GM18507 (cell line): Measurements from ENCODE around the gene CAMKMT.

Source experiments
- DNase-seq: peaks from one replicate; pipeline ENCODE4 v3.0.0; 2011; ENCODE audit warnings: low read depth; ENCODE audit not compliant: insufficient read length; ENCODE audit errors: extremely low spot score
- FAIRE-seq: peaks from 2 replicates; lab custom pipeline; 2011; peaks lifted over from hg19 to GRCh38; lab: Jason Lieb, UNC

CAMKMT gene

DNA sequence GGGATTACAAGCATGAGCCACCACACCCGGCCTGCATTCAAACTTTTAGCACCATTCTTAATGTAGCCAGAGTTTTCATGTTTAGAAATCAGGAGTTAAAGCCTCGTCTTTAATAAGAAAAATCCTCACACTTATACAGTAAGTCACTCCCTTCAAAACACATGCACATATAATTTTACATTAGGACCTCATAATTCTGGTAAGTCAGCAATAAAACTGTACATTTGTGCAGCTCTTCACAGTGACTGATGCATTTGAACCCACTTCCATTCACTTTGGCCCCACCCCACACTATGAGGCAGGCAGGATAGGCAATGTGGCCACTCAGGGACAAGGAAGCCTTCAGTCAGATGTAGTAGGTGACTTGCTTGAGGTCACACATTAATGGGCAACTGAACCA is 438.0 kb downstream of the CAMKMT start:
- no peak for DNase-seq

DNA sequence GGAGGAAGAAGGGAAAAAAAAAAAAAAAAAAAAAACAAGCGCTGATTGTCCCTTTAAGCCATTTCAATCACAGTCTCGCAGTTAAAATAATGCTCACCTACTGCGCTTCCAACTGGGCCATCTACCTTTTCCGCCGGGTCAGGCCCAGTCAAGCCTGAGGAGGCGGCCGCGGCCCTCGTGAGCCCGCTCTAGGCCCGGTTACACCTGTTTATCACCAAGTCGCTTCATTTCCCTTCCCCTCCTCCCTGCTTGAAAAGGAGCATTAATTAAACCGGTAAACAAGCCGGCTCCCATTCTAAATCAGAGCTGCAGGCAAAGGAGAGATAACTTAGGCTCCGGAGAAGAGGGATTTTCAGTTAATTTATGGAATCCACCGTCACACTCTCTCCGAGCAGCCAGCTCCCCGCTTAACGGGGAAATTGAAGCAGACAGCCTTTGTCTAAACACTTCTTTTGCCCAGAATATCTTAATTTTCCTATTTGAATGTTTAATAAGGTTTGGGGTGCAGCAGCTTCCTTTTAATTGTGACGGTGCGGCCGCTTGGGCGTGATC is 439.6 kb downstream of the CAMKMT start:
- DNase-seq, result no peak
- FAIRE-seq, result peak; percentile 21

More for the DNA sequence above, 438.0 kb downstream of the CAMKMT start:
- FAIRE-seq, result no peak

DNA sequence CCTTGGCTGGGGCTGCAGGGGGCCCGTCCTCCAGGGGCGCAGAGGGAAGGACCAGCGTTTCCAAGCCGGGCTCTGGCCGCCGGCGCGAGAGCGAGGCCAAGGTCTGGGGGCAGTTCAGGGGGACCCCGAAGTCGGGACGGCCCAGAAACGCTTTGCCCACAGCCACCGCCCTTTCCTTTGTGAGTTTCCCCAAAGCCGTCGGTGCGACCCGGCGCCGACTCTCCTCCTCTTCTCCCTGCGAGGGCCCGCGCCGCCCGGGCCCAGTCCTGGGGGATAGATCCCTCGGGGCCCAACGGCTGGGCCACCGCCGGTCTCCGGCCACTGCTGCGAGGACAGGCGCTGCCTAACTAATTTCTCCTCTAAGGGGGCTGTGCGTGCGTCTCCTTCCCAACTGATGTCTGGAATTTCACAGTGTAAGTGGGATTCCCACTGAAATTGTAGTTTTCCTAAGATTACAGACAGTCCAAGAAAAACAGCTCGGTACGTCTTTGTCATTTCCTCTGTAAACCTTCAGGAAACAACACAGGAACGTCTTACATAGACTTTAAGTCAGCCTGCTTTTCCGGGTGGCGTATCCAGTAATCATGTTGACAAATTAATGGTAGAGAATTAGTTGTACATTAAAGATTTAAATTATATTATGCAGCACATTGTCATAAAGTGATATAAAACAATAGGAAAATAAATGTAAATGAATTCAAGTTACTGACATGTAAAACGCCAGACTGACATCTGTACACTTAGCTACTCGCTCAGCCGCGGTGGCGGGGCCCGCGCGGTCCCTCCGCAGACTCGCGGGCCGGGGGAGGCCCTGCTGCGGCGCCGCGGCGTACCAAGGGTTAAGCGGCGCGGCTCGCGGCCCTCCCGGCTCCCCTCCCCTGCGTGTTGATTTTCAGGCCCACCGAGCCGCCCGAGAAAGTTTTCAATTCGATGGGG is 440.4 kb downstream of the CAMKMT start:
- FAIRE-seq (no peak), DNase-seq (no peak)

DNA sequence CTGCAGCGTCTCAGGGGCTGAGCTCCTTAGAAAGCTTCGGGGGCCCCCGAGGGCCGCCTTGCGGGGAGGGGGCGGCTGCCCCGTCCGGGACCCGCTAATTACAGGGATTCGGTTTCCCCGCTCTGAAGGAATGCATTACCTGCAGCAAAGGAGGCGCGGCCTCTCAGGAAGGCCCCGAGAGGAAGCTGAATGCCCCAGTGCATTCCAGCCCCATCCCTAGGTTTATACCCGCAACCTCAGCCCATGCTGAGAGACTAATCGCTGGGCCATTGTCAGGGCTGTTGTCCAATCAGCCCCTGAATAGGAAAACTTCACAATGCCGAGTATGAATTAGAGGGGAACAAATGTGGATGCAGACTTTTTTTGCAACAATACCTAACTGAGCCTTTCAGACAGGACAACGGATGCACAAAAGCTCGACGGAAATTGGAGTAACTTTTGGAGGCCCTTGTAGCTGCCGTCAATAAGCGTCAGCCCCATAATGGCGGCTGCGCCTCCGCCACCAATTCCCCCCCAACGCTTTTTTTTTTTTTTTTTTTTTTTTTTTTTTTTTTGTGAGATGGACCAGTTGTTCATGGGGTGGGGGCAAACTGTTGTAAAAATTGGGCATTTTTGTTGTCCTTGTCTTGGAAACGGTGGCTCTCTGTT is 441.2 kb downstream of the CAMKMT start:
- no peak for FAIRE-seq
- DNase-seq, result no peak

DNA sequence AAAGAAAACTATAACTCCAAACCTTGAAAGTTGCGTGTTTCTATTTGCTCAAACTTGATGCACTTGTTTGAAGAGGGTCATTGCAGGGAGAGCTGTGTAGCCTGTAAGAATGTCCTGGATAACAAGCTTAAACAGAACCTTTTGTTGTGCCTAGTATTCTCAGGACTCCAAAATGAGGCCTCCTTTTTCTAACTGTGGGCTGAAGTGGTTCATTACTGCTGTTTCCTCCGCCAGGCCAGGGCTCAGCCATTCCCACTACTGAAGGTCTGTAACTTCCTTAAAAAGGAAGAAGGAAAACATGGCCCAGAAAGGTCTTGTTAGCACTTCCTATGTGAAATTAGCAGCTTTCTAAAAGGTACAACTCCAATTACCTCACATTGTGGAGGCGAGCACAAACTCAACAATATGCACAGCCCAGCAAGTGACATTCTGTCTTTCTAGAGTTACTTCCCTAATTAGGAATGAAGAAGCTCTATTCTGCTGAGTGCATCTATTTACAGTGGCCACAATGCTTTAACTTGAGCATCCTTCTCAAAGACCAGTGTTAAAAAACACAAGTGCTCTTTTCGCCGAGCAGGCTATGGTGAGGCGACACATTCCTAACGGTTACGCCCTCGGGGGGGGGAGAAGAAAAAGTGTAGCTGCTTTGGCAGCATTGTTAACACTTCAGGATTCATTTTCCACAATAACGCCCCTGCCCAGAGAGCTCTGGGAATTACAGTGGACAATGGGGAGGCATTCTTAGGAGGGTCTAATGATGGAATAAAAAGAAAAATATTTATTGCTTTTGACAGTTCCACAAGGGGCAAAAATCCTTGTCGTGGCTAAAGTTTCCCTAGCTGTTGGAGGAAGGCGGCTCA is 442.9 kb downstream of the CAMKMT start:
- DNase-seq (no peak), FAIRE-seq (peak; percentile 15)

DNA sequence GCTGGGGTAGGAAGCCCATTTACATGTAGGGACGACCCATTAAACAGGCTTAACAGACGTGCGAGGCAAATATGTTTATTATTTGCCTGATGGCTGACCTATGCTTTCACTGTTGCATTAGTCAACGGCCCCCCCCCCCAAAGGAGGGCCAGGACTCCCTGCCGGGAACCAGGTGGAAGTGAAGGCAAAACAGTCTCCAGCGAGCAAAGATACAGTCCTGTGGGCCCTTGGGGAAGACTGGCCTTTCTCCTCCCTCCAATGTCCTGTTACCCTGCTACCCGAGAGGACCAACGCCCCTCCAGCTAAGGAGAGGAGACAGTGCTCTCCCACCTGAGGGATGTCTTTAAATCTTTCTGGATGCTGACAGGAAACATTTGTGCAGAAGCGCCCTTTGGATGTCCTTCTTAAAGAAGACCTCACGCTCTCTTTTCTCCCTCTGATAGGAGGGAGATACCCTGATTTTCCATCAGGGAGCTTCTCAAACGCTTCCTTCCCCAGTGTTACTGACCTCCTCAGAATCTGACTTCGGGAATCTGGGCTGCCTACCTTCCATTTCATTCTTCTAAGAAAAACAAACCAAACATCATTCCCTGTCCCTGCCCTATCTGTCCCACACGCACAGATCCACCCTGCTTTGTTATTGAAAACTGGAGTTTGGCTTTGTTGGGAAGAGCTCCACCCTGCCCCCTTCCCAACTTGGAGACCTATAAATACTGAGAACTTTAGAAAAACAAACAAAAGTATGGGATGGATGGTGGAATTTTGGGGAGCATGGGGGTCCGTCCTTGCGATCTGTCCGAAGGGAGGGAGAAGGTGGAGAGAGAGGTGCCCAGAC is 443.9 kb downstream of the CAMKMT start:
- FAIRE-seq (no peak), DNase-seq (no peak)

DNA sequence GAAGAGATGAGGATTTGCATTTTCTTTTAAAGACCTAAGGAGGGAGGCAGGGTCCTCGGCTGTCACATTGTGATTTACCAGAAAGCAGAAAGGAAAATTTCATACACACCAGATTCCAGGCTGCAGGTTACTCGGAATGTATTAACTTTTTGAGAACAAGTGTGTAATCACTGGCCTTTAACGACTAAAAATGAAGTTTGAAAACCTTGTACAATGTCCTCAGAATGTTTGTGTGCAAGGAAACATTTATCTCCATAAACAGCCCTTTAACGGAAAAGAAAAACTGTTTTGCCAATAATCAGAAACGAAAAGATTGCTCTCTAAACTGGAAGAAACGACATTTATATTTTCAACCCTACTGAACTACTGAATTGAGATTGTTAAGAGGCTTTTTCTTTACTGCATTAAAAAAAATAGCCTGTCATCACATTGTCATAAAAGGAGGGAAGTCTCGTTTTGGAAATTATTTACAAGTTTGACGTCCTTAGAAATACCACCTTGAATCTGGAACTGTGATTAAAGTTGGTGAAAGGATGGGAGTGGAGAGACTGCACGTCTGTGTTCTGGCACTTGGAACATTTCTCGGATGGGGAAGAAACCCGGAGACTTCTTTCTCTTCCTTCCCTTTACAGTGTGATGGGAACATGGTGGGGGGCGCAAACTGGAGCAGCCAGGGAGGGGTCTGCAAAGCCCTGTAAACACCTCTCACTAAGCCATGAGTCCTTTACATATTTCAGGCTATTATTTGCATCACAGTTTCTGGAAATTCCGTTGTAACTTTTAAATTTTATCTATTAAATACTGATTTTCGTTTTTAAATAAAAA is 445.7 kb downstream of the CAMKMT start:
- peak; percentile 50 for FAIRE-seq
- DNase-seq, result no peak

DNA sequence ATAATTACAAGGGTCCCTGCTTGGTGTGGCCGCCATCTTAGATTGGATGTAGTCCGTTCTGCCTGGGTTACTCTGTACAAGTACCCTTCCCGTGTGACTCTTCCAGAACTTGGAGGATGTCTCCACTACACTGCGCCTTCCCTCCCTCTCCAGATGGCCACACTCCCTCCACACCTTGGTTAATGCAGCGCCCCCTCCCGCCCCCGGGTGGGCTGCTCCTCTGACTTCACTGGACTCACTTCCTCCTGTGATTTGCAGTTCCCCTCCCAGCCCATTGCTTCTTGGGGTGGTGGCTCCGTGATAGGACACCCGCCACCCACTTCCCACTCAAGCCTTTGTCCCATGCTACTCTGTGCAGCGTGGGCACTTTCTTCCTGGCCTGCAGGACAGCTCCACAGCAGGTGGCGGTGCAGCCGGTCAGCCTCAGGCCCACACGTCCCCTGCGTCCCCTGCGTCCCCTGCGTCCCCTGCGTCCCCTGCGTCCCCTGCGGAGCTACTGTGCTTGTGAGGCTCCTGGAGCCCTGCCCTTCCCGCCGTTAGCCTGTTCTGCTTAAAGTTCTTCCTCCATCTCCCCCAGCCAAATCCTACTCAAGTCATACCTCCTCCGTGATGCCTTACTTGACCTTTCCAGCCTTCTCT is 449.3 kb downstream of the CAMKMT start:
- FAIRE-seq (no peak), DNase-seq (no peak)

DNA sequence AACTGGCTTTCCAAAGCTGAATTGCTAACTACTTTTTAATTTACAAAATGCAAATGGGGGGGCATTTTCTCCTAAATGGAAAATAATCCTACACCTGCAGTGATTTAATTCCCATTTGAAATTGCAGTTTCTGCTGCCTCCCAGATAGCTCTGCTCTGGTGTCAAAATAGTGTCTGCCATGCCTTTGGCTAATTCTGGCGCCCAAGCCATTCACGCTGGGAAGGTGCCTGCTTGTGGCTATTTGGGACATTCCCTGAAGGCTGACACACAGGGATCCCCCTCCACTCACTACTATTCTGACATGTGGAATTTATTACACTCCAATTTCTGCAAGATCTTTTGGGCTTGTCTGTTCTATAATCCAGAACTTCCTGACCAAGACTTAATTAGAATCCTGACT is 451.4 kb downstream of the CAMKMT start:
- FAIRE-seq, result no peak
- no peak for DNase-seq

DNA sequence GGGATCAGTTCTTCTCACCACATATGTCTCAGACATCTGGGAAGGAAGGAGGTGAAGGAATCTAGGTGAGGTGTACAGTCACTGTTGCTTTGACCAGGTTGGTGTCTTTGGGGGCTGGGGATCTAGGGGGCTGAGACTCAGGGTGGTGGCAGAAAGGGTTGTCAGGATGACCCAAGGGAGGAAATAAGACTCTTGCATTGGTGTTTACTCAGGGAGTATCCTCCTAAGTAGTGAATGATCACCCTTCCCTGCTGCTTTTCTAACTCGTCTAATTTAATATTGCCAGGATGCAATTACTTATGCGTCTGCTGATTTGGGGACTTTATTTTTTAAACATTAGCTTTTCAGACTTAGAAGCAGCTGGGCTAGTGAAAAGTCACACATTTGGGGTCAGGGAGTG is 451.9 kb downstream of the CAMKMT start:
- no peak for FAIRE-seq
- DNase-seq, result no peak

DNA sequence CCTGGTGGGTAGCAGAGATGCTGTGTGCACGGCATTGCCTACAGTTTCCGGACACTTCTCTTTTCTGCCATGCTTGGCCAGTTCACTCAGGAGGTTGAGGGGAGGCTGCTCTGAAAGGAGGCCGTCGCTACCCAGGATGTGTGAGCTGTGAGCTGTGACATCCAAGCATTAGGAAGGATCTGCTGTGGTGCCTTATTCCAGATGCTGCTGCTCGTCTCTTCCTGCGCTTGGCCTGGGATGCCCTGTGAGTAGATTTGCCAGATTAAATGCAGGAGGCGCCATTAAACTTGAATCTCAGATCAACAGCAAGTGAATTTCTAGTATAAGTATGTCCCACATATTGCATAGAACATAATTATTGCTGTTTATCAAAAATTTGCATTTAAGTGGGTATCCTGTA is 455.5 kb downstream of the CAMKMT start:
- DNase-seq (no peak), FAIRE-seq (no peak)

DNA sequence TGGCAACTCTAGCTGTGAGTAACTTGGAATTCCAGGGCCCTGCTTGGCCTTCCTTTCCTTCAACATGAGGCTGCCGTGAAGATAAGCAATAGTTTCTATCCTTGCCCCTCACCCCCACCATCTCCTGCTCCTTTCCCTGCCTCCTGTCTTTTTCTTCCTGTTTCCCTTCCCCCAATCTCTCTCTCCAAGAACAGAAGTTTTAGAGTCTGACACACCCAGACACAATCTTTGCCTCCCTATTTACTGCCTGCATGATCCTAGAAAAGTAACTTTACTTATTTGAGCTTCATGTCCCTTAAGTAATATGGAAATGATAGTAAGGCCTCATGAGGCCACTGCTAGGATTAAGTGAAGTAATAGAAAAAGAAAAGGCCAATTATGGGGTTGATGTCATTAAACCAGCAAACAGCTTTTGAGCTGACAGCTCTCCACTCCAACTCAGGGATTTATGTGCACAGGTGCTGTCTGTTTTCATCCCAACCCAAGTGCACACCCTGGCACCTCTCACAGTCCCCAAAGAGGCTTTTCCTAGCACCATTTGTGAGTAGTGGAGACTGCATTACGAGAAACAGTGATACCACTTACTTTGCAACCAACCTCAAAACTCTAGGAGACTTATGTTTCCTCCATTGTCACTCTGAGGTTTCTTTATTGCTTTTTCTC is 456.1 kb downstream of the CAMKMT start:
- FAIRE-seq (no peak), DNase-seq (no peak)

DNA sequence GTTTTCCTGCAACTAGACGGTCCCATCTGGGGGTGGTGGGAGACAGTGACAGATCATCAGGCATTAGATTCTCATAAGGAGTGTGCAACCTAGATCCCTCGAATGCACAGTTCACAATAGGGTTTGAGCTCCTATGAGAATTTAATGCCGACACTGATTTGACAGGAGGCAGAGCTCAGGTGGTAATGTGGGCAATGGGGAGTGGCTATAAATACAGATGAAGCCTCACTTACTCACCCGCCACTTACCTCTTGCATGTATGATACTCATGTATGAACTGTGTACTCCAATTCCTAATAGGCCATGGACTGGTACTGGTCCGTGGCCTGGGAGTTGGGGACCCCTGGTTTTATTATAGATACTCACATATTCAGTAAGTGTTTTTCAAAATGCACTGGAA is 457.3 kb downstream of the CAMKMT start:
- DNase-seq (no peak), FAIRE-seq (no peak)

DNA sequence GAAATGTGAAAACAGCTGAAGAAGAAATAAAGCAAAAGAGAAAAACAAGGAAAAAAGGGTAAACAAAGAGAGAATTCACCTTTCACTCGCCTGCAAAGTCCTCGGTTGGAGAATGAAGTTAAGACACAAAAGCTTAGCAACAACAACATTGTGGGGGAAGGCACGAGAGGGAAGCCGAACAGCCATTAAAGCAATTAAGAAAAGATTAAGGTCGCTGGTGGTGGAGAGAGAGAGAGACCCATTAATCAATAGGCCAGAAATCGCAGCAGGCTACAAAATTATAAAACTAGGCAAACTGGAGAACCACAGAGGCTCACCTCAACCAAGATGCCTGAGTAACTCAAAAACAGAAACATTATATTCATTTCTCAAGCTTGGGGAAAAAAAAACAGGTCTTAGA is 459.8 kb downstream of the CAMKMT start:
- DNase-seq (no peak), FAIRE-seq (no peak)

DNA sequence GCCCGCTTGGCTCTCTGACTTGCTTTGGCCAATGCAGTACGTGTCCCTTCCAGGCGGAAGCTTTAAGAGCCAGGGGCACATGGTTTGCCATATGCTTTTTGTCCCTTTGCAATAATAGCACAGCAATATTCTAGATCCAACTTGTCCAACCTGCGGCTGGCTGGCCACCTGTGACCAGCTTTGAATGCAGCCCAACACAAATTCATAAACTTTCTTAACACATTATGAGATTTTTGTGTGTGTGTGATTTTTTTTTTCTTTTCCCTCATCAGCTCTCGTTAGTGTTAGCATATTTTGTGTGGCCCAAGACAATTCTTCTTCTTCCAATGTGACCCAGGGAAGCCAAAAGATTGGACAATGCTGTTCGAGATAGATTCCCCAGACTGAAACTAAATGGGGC is 460.4 kb downstream of the CAMKMT start:
- no peak for DNase-seq
- no peak for FAIRE-seq
